ENCODE data around the gene LGMN. TPM values are rescaled to one million over a fixed set of nuclear protein-coding genes. Genes with fewer than 3 reads are reported as not detected.

Gene LGMN
- total and polyA plus RNA-seq, 2 of the 13 experiments (the other 11 are each of a cell fraction or from before 2014, with no cell fraction given): 28.9 to 76.4 TPM

DNA sequence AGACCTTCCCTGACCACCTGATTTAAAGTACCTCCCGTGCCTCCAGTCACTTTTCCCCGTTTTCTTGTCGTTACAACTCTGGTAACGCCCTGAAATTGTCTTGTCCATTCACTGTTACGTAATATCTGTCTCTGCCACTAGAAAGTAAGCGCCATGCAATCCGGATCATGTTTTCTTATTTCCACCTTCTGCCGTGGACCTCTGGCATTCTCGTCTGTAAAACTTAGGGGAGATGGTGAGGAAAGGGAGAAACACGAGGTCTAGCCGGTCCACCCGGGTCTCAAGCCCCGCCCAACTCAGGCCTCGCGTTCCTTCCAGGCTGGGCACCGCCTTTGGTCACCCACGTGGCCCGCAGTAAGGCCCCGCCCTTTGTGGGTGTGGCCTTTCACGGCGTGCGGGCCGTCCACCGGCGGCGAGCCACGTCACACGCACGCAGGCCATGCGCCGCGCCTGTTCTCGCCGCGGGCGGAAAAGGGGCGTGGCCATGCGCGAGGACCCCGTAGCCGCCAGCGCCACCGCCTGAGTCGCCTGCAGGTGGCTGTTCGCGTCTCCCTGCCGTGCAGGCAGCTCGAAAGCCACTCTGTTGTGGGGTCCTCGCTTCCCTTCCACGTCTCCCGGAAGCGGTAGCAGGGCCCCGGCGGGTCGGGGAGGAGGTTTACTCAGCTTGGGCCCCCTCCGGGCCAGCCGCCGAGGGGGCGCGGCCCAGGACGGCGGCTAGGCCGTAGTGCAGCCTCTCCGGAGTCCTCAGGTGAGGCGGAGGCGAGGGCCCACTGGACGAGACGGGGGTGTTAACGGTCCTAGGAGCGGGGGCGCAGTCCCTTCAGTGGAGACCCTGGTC is 45.5 kb upstream of the LGMN start, which contains the start of gene GOLGA5 (continued):
- TF ChIP-seq, protein P1, sequence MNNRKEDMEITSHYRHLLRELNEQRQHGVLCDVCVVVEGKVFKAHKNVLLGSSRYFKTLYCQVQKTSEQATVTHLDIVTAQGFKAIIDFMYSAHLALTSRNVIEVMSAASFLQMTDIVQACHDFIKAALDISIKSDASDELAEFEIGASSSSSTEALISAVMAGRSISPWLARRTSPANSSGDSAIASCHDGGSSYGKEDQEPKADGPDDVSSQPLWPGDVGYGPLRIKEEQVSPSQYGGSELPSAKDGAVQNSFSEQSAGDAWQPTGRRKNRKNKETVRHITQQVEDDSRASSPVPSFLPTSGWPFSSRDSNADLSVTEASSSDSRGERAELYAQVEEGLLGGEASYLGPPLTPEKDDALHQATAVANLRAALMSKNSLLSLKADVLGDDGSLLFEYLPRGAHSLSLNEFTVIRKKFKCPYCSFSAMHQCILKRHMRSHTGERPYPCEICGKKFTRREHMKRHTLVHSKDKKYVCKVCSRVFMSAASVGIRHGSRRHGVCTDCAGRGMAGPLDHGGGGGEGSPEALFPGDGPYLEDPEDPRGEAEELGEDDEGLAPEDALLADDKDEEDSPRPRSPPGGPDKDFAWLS (CRISPR knock-in tag; IDR thresholded peaks at IDR 0.05; ENCODE audit: borderline replicate concordance): no peak
- TF ChIP-seq, protein P2, sequence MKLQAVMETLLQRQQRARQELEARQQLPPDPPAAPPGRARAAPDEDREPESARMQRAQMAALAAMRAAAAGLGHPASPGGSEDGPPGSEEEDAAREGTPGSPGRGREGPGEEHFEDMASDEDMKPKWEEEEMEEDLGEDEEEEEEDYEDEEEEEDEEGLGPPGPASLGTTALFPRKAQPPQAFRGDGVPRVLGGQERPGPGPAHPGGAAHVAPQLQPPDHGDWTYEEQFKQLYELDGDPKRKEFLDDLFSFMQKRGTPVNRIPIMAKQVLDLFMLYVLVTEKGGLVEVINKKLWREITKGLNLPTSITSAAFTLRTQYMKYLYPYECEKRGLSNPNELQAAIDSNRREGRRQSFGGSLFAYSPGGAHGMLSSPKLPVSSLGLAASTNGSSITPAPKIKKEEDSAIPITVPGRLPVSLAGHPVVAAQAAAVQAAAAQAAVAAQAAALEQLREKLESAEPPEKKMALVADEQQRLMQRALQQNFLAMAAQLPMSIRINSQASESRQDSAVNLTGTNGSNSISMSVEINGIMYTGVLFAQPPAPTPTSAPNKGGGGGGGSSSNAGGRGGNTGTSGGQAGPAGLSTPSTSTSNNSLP (IDR thresholded peaks at IDR 0.05; ENCODE audit: low read depth, low read length): no peak
- TF ChIP-seq ZNF746 (CRISPR knock-in tag; IDR thresholded peaks at IDR 0.05) (0 out of 2 replicates have a peak, but pooled peaks have one; percentile 56), NFATC3 (CRISPR knock-in tag; IDR thresholded peaks at IDR 0.05) (no peak; the same call in 1 of the 2 replicates), DR1 (CRISPR knock-in tag; IDR thresholded peaks at IDR 0.05) (peak; percentile 91), ZBTB21 (CRISPR knock-in tag; IDR thresholded peaks at IDR 0.05) (no peak), MEF2D (CRISPR knock-in tag; IDR thresholded peaks at IDR 0.05) (no peak), YEATS2 (CRISPR knock-in tag; IDR thresholded peaks at IDR 0.05; ENCODE audit: borderline replicate concordance) (peak; percentile 96), GTF3A (CRISPR knock-in tag; conservative IDR thresholded peaks at IDR 0.05) (no peak; the same call in 1 of the 2 replicates), CHCHD3 (CRISPR knock-in tag; IDR thresholded peaks at IDR 0.05) (no peak), RFX1 (IDR thresholded peaks at IDR 0.05) (no peak), PAWR (CRISPR knock-in tag; IDR thresholded peaks at IDR 0.05; ENCODE audit: borderline replicate concordance) (no peak), PITX1 (CRISPR knock-in tag; IDR thresholded peaks at IDR 0.05) (no peak), NFYB (CRISPR knock-in tag; IDR thresholded peaks at IDR 0.05) (peak; percentile 87), ZFY (CRISPR knock-in tag; IDR thresholded peaks at IDR 0.05) (peak; percentile 98), ZNF446 (CRISPR knock-in tag; IDR thresholded peaks at IDR 0.05) (no peak), GPN1 (CRISPR knock-in tag; IDR thresholded peaks at IDR 0.05; ENCODE audit: borderline replicate concordance) (no peak), SALL1 (CRISPR knock-in tag; IDR thresholded peaks at IDR 0.05) (peak; percentile 83; the same call in 1 of the 2 replicates), SRSF4 (IDR thresholded peaks at IDR 0.05; ENCODE audit: low read depth, low read length, poor library complexity, severe bottlenecking) (no peak), ZNF558 (CRISPR knock-in tag; IDR thresholded peaks at IDR 0.05; ENCODE audit: borderline replicate concordance) (peak; percentile 92; the same call in 1 of the 2 replicates), ELF4 (CRISPR knock-in tag; IDR thresholded peaks at IDR 0.05; ENCODE audit: borderline replicate concordance) (peak; percentile 86; the same call in 1 of the 2 replicates), CBX5 (CRISPR knock-in tag; IDR thresholded peaks at IDR 0.05; ENCODE audit: borderline replicate concordance) (peak; percentile 70; the same call in 1 of the 2 replicates), ZNF335 (CRISPR knock-in tag; IDR thresholded peaks at IDR 0.05) (peak; percentile 100)
- TF ChIP-seq, protein P3, sequence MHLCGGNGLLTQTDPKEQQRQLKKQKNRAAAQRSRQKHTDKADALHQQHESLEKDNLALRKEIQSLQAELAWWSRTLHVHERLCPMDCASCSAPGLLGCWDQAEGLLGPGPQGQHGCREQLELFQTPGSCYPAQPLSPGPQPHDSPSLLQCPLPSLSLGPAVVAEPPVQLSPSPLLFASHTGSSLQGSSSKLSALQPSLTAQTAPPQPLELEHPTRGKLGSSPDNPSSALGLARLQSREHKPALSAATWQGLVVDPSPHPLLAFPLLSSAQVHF (CRISPR knock-in tag; IDR thresholded peaks at IDR 0.05): peak; percentile 74; the same call in 1 of the 2 replicates
- TF ChIP-seq, protein P4, sequence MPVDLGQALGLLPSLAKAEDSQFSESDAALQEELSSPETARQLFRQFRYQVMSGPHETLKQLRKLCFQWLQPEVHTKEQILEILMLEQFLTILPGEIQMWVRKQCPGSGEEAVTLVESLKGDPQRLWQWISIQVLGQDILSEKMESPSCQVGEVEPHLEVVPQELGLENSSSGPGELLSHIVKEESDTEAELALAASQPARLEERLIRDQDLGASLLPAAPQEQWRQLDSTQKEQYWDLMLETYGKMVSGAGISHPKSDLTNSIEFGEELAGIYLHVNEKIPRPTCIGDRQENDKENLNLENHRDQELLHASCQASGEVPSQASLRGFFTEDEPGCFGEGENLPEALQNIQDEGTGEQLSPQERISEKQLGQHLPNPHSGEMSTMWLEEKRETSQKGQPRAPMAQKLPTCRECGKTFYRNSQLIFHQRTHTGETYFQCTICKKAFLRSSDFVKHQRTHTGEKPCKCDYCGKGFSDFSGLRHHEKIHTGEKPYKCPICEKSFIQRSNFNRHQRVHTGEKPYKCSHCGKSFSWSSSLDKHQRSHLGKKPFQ (CRISPR knock-in tag; IDR thresholded peaks at IDR 0.05; ENCODE audit: insufficient replicate concordance): peak; percentile 74
